PC-9 (cell line): ENCODE results near the gene PRKAG1.

Source experiments
- CTCF ChIP-seq: fragments of 200-600 bp; sonication (generic); conservative IDR thresholded peaks from 2 replicates; pipeline ENCODE4 v1.6.1; 2017; ENCODE audit warnings: mixed run types, antibody characterized with exemption, mild to moderate bottlenecking, moderate library complexity
- EZH2 ChIP-seq: fragments of 200-600 bp; sonication (generic); IDR thresholded peaks from 2 replicates; pipeline ENCODE4 v1.8.0; 2017; ENCODE audit warnings: antibody characterized with exemption, low read depth

GRCh38 chr12:49021292-49021915, 2.8 kb upstream of the PRKAG1 start:
- TF ChIP-seq CTCF: no peak
- no peak for TF ChIP-seq EZH2
